ENCODE results near the gene MSRB1.
"Not testable (repeated sequence)": the region's sequence is repeated elsewhere in the genome, so short reads cannot be mapped to it uniquely, and the experiment has no call there.

- TF ChIP-seq CTCF (IDR thresholded peaks at IDR 0.05 in 2 of 3, conservative IDR thresholded peaks at IDR 0.05 in 1 of 3; ENCODE audit: insufficient read depth in 2 of 3, low read depth in 1 of 3, low read length in 3 of 3); MXD1 (CRISPR knock-in tag; IDR thresholded peaks at IDR 0.05; ENCODE audit: borderline replicate concordance, poor library complexity, severe bottlenecking); MYC (IDR thresholded peaks at IDR 0.05; ENCODE audit: low read depth, low read length); MYC (CRISPR knock-in tag; IDR thresholded peaks at IDR 0.05; ENCODE audit: borderline replicate concordance, low read depth); EP300 (IDR thresholded peaks at IDR 0.05; ENCODE audit: low read length); ZNF24 (IDR thresholded peaks at IDR 0.05); KAT2B (IDR thresholded peaks at IDR 0.05; ENCODE audit: low read depth, low read length); ZBTB40 (IDR thresholded peaks at IDR 0.05); ZBTB40 (CRISPR knock-in tag; IDR thresholded peaks at IDR 0.05): not testable (repeated sequence)
Measured at GRCh38 chr16:1939833-1940232, 3.2 kb downstream of the MSRB1 start.
